CD4-positive, alpha-beta T cell treated with Interleukin-10 for 1 hour (primary cell): ENCODE results near the gene PLEKHA1.
A peak's percentile ranks its signal among the peaks of the same experiment; 100 is the strongest.

ENCODE experiments used
- DNase-seq: peaks from one replicate; pipeline ENCODE4 v3.0.0-alpha.2; 2020

PLEKHA1 gene

DNA sequence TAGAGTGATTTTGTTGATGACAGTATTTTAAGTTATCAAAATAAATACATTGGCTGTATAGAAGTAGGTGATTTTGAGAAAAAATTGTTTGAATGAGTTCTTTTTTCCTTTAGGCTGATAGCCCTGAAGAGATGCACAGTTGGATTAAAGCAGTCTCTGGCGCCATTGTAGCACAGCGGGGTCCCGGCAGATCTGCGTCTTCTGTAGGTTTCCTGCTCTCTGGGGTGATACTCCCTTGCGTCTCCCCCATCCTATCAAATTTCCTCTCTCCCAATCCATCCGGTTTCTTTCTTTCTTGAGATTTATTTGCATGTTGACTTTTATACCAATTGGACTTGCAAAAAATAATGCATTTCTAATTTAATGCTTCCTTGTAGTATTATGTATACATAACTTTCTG is 52.3 kb downstream of the PLEKHA1 start:
- DNase-seq: no peak

DNA sequence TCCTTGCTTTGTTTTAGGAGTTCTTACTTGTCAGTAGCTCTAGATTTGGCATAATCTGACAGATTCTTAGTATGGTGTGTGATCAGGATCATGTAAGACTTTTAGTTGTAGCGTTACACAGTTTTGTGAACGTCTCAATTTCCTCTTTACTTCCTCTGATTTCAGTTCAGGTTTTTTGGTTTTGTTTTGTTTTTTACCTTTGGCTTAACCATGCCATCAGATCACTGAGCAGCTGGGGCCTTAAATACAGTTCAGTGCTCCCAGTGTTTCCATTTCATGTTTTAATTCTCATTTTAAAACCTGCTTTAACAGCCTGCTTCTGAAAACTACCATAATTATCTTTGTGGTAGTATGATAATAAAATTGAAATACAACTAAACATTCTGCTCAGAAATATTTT is 52.8 kb downstream of the PLEKHA1 start:
- DNase-seq: no peak

DNA sequence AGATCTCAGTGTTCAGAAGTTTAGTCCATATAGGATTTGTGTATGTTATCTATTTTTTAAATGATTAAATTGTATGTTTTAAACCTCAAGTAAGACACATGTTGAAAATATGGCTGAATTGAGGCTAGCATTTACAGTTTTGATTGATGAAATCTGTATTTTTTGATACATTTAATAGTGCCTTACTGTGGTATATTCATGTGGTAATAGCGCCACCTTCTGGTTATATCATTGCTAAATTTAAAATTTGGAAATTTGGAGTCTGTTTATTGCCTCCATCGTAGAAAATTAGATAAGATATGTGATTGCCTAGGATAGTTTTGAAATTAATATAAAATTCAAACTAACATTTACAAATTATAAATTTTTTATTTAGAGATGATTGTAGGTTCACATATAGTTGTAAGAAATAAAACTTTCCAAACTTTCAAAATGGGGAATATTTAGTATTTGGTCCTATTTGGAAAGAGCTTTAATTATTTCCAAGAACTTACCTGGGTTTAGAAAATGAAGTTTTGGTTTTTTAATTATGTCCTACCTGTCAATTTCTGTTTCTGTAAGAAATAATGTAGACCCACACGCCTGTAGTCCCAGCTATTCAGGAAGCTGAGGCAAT is 60.8 kb downstream of the PLEKHA1 start:
- peak; percentile 74 for DNase-seq

DNA sequence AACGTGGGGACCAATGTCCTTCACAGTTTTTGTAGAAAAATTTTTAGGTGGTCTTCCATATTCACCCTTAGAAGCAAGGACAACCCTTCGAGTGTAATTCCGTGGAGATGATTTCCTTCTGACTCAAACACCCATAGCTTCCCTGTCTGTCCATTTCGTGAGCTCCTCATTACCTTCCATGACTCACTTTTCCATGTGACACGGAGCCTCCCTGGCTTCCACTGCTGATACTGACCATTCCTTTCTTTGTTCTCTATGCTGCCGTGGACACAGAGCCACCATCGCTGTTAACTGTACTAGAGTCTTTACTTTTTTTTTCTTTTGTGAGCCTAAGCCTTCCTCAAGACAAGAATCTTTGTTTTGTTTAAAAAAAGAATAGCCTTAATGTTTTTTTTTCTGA is 67.5 kb downstream of the PLEKHA1 start:
- no peak for DNase-seq

DNA sequence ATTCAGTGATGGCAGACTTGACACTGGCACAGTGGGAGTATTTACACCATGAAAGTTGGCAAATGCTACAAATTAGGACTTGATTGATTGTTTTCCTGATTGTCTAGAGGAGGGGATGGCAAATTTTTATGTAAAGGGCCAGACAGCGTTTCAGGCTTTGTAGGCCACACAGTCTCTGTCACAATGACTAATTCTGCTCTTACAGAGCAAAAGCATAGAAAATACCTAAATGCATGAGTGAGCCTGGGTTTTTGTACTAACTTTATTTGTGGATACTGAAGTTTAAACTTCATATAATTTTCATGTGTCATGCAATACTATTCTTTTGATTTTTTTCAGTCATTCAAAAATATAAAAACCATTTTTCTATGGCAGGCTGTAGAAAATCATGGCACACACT is 71.0 kb downstream of the PLEKHA1 start:
- no peak for DNase-seq

DNA sequence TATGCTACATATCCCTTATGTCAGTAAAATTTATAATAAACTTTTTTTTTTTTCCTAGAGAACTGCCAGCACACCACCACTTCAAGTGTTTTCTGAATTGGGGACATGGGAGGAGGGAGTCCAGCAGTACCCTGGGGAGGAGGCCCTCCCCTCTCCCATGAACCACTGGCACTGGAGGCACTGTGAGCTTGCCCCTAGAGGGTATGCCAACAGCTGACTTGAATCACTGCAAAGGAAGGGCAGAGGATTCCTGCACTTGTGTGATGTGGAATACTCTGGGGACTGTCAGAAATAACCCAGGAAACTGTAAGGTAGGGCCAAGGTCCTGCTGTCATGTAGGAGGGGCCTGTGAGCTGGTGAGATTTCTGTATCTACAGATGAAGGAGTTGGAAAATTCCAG is 71.4 kb downstream of the PLEKHA1 start:
- DNase-seq: no peak

GRCh38 chr10:122446668-122447423 is 72.3 kb downstream of the PLEKHA1 start:
- no peak for DNase-seq

DNA sequence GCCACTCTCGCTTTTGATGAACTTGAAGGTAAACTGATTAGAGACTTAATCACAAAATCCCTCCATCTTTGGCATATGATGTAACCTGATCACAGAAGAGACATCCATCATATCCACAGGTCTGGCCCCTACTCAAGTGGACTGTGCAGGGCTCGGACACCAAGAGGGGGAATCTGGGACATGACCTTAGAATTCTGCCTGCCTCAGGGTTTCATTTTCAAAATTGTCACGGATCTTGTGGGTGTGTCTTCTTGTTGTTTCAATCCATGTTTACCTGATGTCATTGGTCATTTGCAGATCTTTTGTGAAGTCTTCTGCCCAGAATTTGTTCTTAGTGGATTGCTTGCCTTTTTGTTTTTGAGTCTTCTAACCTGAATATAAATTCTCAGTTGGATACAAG is 74.1 kb downstream of the PLEKHA1 start:
- no peak for DNase-seq

DNA sequence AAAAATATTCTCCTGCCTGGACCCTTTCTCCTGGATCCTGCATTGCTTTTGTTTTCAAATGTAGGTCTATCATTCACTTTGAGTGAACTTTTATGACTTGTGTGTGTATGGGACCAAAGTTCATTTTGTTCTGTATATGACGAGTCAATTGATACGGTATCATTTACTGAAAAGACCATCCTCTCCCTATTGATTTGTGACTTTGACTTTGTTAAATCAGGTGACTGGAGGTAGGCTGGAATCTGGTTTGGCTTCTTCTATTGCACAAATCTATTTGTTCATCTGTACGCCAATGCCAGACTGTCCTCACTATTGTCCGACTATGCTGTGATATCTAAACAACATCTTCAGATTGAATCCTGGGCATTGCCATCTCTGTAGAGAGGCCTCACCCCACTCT is 74.6 kb downstream of the PLEKHA1 start:
- DNase-seq: no peak

DNA sequence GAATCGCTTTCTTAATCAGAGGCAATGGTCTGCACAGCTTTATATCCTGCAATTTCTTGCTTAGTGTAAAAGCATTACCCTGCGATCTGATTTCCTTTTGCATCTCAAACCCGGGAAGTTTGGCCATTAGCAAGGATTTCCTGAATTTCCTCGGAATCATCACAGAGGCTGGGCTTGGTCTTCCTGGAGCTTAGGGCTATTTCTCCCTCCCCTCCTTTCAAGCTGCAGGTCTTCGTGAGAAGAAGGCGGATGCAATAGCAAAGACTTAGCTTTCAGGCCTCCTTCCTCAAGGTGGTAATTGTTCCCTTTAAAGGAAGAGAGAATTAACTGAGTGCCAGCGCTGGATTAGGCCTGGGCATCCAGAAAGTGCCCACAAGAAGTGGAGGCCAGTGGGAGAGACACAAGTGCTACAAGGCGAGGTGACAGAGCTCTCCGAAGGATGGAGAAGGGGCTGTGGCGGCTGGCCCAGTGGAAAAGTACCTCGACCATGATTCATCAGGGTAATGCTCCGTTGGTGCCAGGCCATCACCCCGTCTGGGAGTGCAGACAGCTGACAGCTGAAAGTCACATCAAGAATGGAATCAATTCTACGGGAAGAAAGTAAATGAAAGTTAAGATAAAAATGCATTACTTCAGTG is 76.0 kb downstream of the PLEKHA1 start:
- no peak for DNase-seq

GRCh38 chr10:122454071-122454470 is 79.6 kb downstream of the PLEKHA1 start:
- DNase-seq: no peak

DNA sequence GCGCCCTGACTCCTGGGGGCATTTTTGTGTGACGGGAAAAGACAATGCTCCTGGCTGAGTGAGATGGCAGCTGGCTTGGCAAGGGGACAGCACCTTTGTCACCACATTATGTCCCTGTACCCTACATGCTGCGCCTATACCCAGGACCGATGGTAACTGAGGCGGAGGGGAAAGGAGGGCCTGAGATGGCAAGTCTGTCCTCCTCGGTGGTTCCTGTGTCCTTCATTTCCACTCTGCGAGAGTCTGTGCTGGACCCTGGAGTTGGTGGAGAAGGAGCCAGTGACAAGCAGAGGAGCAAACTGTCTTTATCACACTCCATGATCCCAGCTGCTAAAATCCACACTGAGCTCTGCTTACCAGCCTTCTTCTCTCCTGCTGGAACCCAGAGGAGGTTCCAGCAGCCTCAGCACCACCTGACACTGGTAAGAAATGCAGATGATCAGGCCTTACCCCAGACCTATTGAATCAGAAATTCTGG is 80.1 kb downstream of the PLEKHA1 start, which contains the start of gene ARMS2:
Gene ARMS2, plus strand, starts transcription at position 51 of the 478 bp plus-strand sequence. Its CDS starts 75 bp downstream, at position 126.
- no peak for DNase-seq

- DNase-seq: no peak
Measured at GRCh38 chr10:122455376-122456079, 81.0 kb downstream of the PLEKHA1 start.

- DNase-seq: no peak
Measured at GRCh38 chr10:122457934-122458333, 83.4 kb downstream of the PLEKHA1 start.

- no peak for DNase-seq
Measured at GRCh38 chr10:122458693-122459092, 84.2 kb downstream of the PLEKHA1 start.

DNA sequence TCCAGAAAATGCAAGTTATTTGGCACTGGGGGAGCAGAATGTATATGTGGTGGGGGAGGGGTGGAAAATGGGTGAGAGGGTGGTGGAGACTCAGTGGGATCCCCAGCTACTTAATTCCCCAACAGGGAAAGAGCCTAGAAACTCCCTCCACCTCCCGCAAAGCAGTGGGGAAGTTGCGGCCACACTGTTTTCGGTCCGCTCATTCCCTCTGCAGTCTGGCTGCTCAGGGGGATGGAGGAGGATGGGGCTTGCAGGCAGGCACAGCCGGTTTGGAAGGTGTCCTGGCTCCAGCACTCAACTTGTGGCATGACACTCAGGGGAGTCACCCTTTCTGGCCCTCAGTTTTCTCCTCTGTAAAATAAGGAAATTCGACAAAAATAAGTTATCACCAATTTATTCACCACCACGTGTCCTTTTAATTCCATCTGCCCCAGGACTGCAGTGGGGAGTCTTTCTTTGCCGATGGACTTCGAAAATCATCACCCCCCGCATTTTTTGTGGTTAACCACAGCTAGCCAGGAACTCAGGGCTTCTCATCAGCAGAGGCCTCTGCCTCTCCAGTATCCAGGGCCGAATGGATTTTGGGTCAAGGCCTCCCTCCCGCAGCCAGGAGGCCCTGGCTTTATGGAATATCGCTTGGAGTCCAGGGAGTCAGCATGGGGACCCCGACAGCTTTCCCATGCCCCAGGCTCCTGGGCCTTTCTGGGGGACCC is 85.2 kb downstream of the PLEKHA1 start:
- no peak for DNase-seq

- no peak for DNase-seq
Measured at GRCh38 chr10:122460891-122461293, 86.4 kb downstream of the PLEKHA1 start.

DNA sequence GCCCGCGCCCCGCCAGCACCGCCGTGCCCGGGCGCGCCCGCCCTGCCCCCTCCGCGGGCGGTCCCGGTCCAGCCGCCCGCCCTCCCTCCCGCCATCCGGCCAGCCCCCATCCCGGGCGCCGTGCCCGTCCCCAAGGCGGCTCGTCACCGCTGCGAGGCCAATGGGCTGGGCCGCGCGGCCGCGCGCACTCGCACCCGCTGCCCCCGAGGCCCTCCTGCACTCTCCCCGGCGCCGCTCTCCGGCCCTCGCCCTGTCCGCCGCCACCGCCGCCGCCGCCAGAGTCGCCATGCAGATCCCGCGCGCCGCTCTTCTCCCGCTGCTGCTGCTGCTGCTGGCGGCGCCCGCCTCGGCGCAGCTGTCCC is 86.8 kb downstream of the PLEKHA1 start, which contains the start of gene HTRA1:
Gene HTRA1, plus strand, starts transcription at position 187 of the 362 bp plus-strand sequence. Its CDS starts 100 bp downstream, at position 287.
- no peak for DNase-seq

GRCh38 chr10:122461729-122462532 is 87.4 kb downstream of the PLEKHA1 start:
- DNase-seq: no peak

DNA sequence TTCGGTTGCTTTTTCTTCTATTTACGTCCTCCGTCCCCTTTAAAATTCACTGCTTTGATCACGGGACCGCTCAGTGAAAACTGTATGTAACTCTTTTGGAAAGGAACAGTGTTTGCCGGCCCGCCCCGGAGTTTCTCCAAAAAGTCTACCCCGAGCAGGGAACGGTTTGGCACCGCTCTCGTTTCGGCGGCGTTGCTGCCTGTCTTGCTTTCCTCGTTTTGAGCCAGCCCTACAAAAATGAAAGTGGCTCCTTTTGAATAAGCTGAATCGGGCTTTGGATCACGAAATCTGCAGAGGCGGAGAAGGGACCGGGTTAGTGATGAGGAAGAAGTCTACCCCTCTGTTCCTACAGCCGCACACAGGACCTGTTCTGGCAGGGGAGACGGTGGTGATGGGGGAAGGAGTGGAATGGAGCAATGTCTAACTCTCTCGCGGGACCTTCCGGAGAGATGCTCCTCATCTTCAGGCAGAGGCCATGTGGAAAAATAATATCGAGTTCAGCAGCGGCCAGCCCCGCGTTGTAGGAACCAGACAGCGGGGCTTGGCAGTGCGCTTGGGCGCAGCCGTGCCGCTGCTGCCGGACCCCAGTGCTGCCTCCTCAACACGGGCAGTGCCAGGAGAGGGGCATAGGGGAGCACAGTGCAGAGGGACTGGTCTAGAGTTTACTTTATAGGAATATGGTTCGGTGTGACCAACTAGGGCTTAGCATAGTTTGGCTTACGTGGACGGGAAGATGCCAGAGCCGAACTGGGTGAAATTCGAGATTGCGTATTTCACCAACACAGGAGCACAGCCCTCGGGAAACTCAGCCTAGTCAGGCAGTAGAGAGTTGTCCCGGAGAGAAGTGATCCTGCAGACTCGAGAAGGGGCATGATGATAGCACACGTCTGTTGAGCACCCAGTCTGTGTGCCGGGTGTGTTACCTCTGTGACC is 88.3 kb downstream of the PLEKHA1 start:
- no peak for DNase-seq
